Measurements from ENCODE around the gene PLK3.

Gene PLK3

GRCh38 chr1:44820328-44821239, 20.4 kb downstream of the PLK3 start:
- peak; percentile 1 for ATAC-seq
- no peak for TF ChIP-seq ISL1 (CRISPR knock-in tag; IDR thresholded peaks at IDR 0.05)
- TF ChIP-seq ZNF70 (CRISPR knock-in tag; IDR thresholded peaks at IDR 0.05): no peak
- no peak for TF ChIP-seq ZFP3 (CRISPR knock-in tag; IDR thresholded peaks at IDR 0.05)
- no peak for TF ChIP-seq ZNF565 (CRISPR knock-in tag; conservative IDR thresholded peaks at IDR 0.05; ENCODE audit: low read depth)
- TF ChIP-seq SNAI2 (CRISPR knock-in tag; IDR thresholded peaks at IDR 0.05): no peak
- TF ChIP-seq ESRRG (CRISPR knock-in tag; IDR thresholded peaks at IDR 0.05): no peak
- TF ChIP-seq RARB (CRISPR knock-in tag; IDR thresholded peaks at IDR 0.05): no peak
- TF ChIP-seq ARNTL (CRISPR knock-in tag; IDR thresholded peaks at IDR 0.05; ENCODE audit: borderline replicate concordance, low read depth): no peak
- TF ChIP-seq BACH2 (CRISPR knock-in tag; IDR thresholded peaks at IDR 0.05; ENCODE audit: borderline replicate concordance): no peak
- TF ChIP-seq PPARA (CRISPR knock-in tag; IDR thresholded peaks at IDR 0.05; ENCODE audit: borderline replicate concordance): no peak
- no peak for TF ChIP-seq TOX (CRISPR knock-in tag; IDR thresholded peaks at IDR 0.05; ENCODE audit: borderline replicate concordance)
- TF ChIP-seq TCF4 (CRISPR knock-in tag; IDR thresholded peaks at IDR 0.05; ENCODE audit: borderline replicate concordance): no peak
- no peak for TF ChIP-seq OSR1 (CRISPR knock-in tag; IDR thresholded peaks at IDR 0.05)
- TF ChIP-seq TSHZ2 (CRISPR knock-in tag; IDR thresholded peaks at IDR 0.05): no peak
- no peak for TF ChIP-seq POU6F1 (CRISPR knock-in tag; IDR thresholded peaks at IDR 0.05; ENCODE audit: borderline replicate concordance, low read depth)
- TF ChIP-seq ZC3H10 (CRISPR knock-in tag; IDR thresholded peaks at IDR 0.05): no peak

- no peak for ATAC-seq
- TF ChIP-seq GLIS3 (CRISPR knock-in tag; IDR thresholded peaks at IDR 0.05) (no peak), RARB (CRISPR knock-in tag; IDR thresholded peaks at IDR 0.05) (no peak), PPARA (CRISPR knock-in tag; IDR thresholded peaks at IDR 0.05; ENCODE audit: borderline replicate concordance) (no peak), ZNF8 (CRISPR knock-in tag; IDR thresholded peaks at IDR 0.05) (no peak), POU6F1 (CRISPR knock-in tag; IDR thresholded peaks at IDR 0.05; ENCODE audit: borderline replicate concordance, low read depth) (no peak), SNAI2 (CRISPR knock-in tag; IDR thresholded peaks at IDR 0.05) (no peak), ARNTL (CRISPR knock-in tag; IDR thresholded peaks at IDR 0.05; ENCODE audit: borderline replicate concordance, low read depth) (no peak), CSDC2 (CRISPR knock-in tag; IDR thresholded peaks at IDR 0.05) (no peak), ZNF565 (CRISPR knock-in tag; conservative IDR thresholded peaks at IDR 0.05; ENCODE audit: low read depth) (no peak), TOX (CRISPR knock-in tag; IDR thresholded peaks at IDR 0.05; ENCODE audit: borderline replicate concordance) (no peak)
Observed at GRCh38 chr1:44821240-44821715, 21.1 kb downstream of the PLK3 start.

GRCh38 chr1:44822131-44822701, 22.0 kb downstream of the PLK3 start:
- no peak for TF ChIP-seq ARNTL (CRISPR knock-in tag; IDR thresholded peaks at IDR 0.05; ENCODE audit: borderline replicate concordance, low read depth)
- no peak for TF ChIP-seq CSRNP3 (CRISPR knock-in tag; IDR thresholded peaks at IDR 0.05)
- TF ChIP-seq TCF4 (CRISPR knock-in tag; IDR thresholded peaks at IDR 0.05; ENCODE audit: borderline replicate concordance): no peak
- TF ChIP-seq TSHZ2 (CRISPR knock-in tag; IDR thresholded peaks at IDR 0.05): no peak
- TF ChIP-seq POU6F1 (CRISPR knock-in tag; IDR thresholded peaks at IDR 0.05; ENCODE audit: borderline replicate concordance, low read depth): no peak
- no peak for TF ChIP-seq ESRRG (CRISPR knock-in tag; IDR thresholded peaks at IDR 0.05)
- no peak for TF ChIP-seq ZNF565 (CRISPR knock-in tag; conservative IDR thresholded peaks at IDR 0.05; ENCODE audit: low read depth)
- ATAC-seq: no peak
